ENCODE data around the gene YPEL2. TPM values are rescaled to one million over a fixed set of nuclear protein-coding genes. Genes with fewer than 3 reads are reported as not detected.

YPEL2 gene
- total RNA-seq, 5 donors from 2014 or later (not counting 1 experiment from before 2014, with no cell fraction given): 29.7 to 58.5 (median 52.0) TPM

DNA sequence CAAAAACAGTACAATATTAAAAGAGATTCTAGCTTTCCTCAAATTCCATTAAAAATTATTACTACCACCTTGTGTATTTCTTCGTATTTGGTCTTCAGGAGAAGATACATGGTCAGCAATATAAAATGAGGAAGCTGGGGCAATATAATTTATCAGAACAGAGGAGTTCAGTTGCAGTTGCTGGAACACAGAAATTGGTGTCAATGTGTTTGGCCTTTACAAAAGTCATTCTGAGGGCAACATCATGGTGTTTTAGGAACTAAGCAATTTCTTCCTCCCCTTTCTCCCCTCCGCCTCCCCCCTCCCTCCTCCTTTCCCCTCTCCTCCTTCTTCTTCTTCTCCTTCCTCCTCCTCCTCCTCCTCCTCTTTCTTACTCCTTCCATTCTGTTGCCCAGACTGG lies 102.1 kb downstream of the YPEL2 start:
- Mint-ChIP-seq H3K4me1 (peaks cover 4 to 15% (median 7%) of the 10 kb centered on the region in 3 donors), H3K27ac (no peak overlapping the region), H3K9me3 (peaks cover 5 to 8% (median 7%) of the 10 kb centered on the region in 3 donors), H3K36me3 (peaks cover 4% of the 10 kb centered on the region), H3K27me3 (peaks cover 0 to 3% of the 10 kb centered on the region in 2 donors), H3K4me3 (no peak overlapping the region)
- ATAC-seq (replicated peaks in 1 of 4) (no peak), DNase-seq (no peak)
- peaks cover 2 to 7% of the 10 kb centered on the region in 2 experiments for H3K27me3 ChIP-seq (replicated peaks in 1 of 2; ENCODE audit: control insufficient read depth in 2 of 2, extremely low read depth in 1 of 2, insufficient read depth in 2 of 2, low read length in 1 of 2)
- ChIA-PET POLR2A (no interaction called here), CTCF (interaction anchor here in 1 of 2 donors (0.8 kb wide), 1 partner anchor 123 kb away, joined by 3 read pairs; no protein-coding TSS in a partner anchor)
- peaks cover 0 to 3% of the 10 kb centered on the region in 2 experiments for H3K4me1 ChIP-seq (ENCODE audit: control insufficient read depth in 1 of 2, extremely low read depth in 1 of 2, insufficient read depth in 2 of 2, low read length in 2 of 2)
- H3K9me3 ChIP-seq: no peaks in the 10 kb centered on the region
- no peak overlapping the region for H3K4me3 ChIP-seq (ENCODE audit: control insufficient read depth in 1 of 2, extremely low read depth in 1 of 2, low read length in 1 of 2)
- no peak overlapping the region for H3K27ac ChIP-seq (ENCODE audit: low read length)
- H3K36me3 ChIP-seq (ENCODE audit: control insufficient read depth in 2 of 2, extremely low read depth in 1 of 2, insufficient read depth in 1 of 2, low read length in 1 of 2): no peaks in the 10 kb centered on the region
- WGBS (ENCODE audit: insufficient coverage): no CpG with 5 or more reads among the region's 2 CpGs

DNA sequence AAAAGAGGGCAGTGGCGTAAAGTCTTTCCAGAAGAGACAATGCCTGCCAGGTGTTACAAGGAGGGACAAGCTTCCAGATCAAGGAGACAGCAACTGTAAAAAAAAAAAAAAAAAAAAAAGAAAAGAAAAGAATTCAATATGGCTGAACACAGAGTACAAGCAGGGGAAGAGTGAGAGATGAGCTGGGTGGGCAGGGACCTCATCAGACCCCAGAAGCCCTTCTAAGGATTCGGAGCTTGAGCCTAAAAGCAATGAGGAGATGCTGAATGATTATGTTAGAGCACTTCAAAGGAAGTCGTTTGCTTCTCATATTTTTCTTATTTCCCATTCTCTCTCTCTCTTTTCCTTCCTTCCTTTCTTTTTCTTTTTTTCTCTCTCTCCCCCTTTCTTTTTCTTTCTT lies 103.0 kb downstream of the YPEL2 start:
- Histone ChIP-seq H3K4me3 (ENCODE audit: control insufficient read depth in 1 of 2, extremely low read depth in 1 of 2, low read length in 1 of 2) (no peak overlapping the region), H3K27me3 (replicated peaks in 1 of 2; ENCODE audit: control insufficient read depth in 2 of 2, extremely low read depth in 1 of 2, insufficient read depth in 2 of 2, low read length in 1 of 2) (peaks cover 2 to 7% of the 10 kb centered on the region in 2 experiments), H3K4me1 (ENCODE audit: control insufficient read depth in 1 of 2, extremely low read depth in 1 of 2, insufficient read depth in 2 of 2, low read length in 2 of 2) (peaks cover 0 to 6% of the 10 kb centered on the region in 2 experiments), H3K9me3 (no peaks in the 10 kb centered on the region), H3K27ac (ENCODE audit: low read length) (no peak overlapping the region), H3K36me3 (ENCODE audit: control insufficient read depth in 2 of 2, extremely low read depth in 1 of 2, insufficient read depth in 1 of 2, low read length in 1 of 2) (no peaks in the 10 kb centered on the region)
- POLR2A ChIA-PET: interaction anchor here (0.6 kb wide), 2 partner anchors 99 to 224 kb away, joined by 4 read pairs; partner anchors contain the start of gene SMG8 (in 1 of the 2)
- 100% methylated on average over 1 of the region's 3 CpGs for WGBS (ENCODE audit: insufficient coverage)
- H3K4me3 Mint-ChIP-seq: no peak overlapping the region
- no peak overlapping the region for H3K27ac Mint-ChIP-seq
- H3K4me1 Mint-ChIP-seq: peaks cover 7 to 19% (median 11%) of the 10 kb centered on the region in 3 donors
- ATAC-seq (replicated peaks in 1 of 4): no peak
- CTCF ChIA-PET: interaction anchor here in 1 of 2 donors (0.6 to 1.6 kb wide), 6 partner anchors 9 to 356 kb away, joined by 3 to 8 read pairs (median 4); no protein-coding TSS in a partner anchor
- DNase-seq: no peak
- peaks cover 0 to 3% of the 10 kb centered on the region in 2 donors for H3K27me3 Mint-ChIP-seq
- H3K9me3 Mint-ChIP-seq: peaks cover 5 to 8% (median 7%) of the 10 kb centered on the region in 3 donors
- peaks cover 4% of the 10 kb centered on the region for H3K36me3 Mint-ChIP-seq

DNA sequence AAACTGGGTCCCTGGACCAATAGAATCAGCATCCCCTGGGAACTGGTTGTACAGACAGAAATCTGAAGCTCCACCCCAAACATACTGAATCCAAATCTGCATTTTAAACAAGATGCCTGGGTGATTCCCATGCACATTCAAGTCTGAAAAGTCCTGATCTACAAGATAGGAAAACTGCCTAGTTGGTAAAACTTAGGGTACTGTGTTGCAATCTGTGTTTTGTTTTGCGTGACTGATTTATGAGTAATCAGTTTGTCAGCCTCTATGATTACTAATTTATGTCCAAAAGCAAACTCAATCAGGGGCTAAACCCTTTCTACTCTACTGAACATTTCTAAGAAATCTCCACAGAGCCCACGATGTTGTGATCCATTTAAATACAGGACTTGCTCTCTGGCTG lies 103.8 kb downstream of the YPEL2 start:
- Histone ChIP-seq H3K4me3 (ENCODE audit: control insufficient read depth in 1 of 2, extremely low read depth in 1 of 2, low read length in 1 of 2) (no peak overlapping the region), H3K4me1 (ENCODE audit: control insufficient read depth in 1 of 2, extremely low read depth in 1 of 2, insufficient read depth in 2 of 2, low read length in 2 of 2) (peaks cover 7 to 14% of the 10 kb centered on the region in 2 experiments)

DNA sequence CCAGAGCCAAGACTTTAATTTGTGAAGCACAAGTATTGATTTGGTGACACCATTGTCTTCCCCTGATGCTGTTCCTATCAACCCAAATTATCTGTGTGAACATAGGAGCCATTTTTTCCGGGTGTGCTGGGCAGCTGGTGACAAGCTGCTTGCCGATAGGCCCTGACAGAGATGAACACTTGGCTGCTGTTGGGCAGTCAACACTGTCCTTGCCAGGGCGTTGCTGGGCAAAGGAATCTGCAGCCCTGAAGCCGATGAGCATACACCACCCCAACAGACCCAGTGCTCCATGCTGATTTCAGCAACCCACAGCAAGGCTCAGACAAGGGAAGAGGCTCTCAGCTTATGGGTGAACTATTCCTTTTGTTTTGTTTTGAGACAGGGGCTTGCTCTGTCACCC lies 105.4 kb downstream of the YPEL2 start:
- Mint-ChIP-seq H3K27me3 (peaks cover 0 to 3% of the 10 kb centered on the region in 2 donors), H3K36me3 (peaks cover 4% of the 10 kb centered on the region), H3K27ac (no peak overlapping the region), H3K4me1 (peaks cover 25 to 38% (median 30%) of the 10 kb centered on the region in 3 donors), H3K4me3 (no peak overlapping the region), H3K9me3 (peaks cover 5 to 7% (median 5%) of the 10 kb centered on the region in 3 donors)
- WGBS (ENCODE audit: insufficient coverage): 58% methylated on average over 3 of the region's 4 CpGs
- ChIA-PET POLR2A (no interaction called here), CTCF (interaction anchor here (1.1 to 6.8 kb wide), 4 partner anchors 108 to 126 kb away, joined by 3 to 79 read pairs (median 25); no protein-coding TSS in a partner anchor)
- Histone ChIP-seq H3K4me1 (ENCODE audit: control insufficient read depth in 1 of 2, extremely low read depth in 1 of 2, insufficient read depth in 2 of 2, low read length in 2 of 2) (peaks cover 16 to 19% of the 10 kb centered on the region in 2 experiments), H3K4me3 (ENCODE audit: control insufficient read depth in 1 of 2, extremely low read depth in 1 of 2, low read length in 1 of 2) (no peak overlapping the region), H3K36me3 (ENCODE audit: control insufficient read depth in 2 of 2, extremely low read depth in 1 of 2, insufficient read depth in 1 of 2, low read length in 1 of 2) (no peaks in the 10 kb centered on the region), H3K9me3 (no peaks in the 10 kb centered on the region), H3K27ac (ENCODE audit: low read length) (no peak overlapping the region), H3K27me3 (replicated peaks in 1 of 2; ENCODE audit: control insufficient read depth in 2 of 2, extremely low read depth in 1 of 2, insufficient read depth in 2 of 2, low read length in 1 of 2) (peaks cover 2 to 7% of the 10 kb centered on the region in 2 experiments)
- ATAC-seq (replicated peaks in 1 of 4): no peak
- no peak for DNase-seq

More for the DNA sequence above, 103.8 kb downstream of the YPEL2 start:
- Histone ChIP-seq H3K27ac (ENCODE audit: low read length) (no peak overlapping the region), H3K9me3 (no peaks in the 10 kb centered on the region), H3K36me3 (ENCODE audit: control insufficient read depth in 2 of 2, extremely low read depth in 1 of 2, insufficient read depth in 1 of 2, low read length in 1 of 2) (no peaks in the 10 kb centered on the region), H3K27me3 (replicated peaks in 1 of 2; ENCODE audit: control insufficient read depth in 2 of 2, extremely low read depth in 1 of 2, insufficient read depth in 2 of 2, low read length in 1 of 2) (peaks cover 2 to 7% of the 10 kb centered on the region in 2 experiments)
- WGBS (ENCODE audit: insufficient coverage): no CpG with 5 or more reads among the region's 2 CpGs
- Mint-ChIP-seq H3K4me3 (no peak overlapping the region), H3K27ac (peak overlapping the region in 1 of 2 donors; percentile 34), H3K9me3 (peaks cover 5 to 8% (median 7%) of the 10 kb centered on the region in 3 donors), H3K27me3 (peaks cover 0 to 3% of the 10 kb centered on the region in 2 donors), H3K4me1 (peaks cover 16 to 27% (median 19%) of the 10 kb centered on the region in 3 donors), H3K36me3 (peaks cover 4% of the 10 kb centered on the region)
- DNase-seq: no peak
- CTCF ChIA-PET: interaction anchor here in 1 of 2 donors (0.6 to 1.6 kb wide), 4 partner anchors 8 to 213 kb away, joined by 3 to 8 read pairs (median 4); no protein-coding TSS in a partner anchor
- ATAC-seq (replicated peaks in 1 of 4): no peak
- POLR2A ChIA-PET: interaction anchor here in 1 of 2 donors (0.6 kb wide), 2 partner anchors 57 to 225 kb away, joined by 4 read pairs; partner anchors contain the start of gene SMG8

DNA sequence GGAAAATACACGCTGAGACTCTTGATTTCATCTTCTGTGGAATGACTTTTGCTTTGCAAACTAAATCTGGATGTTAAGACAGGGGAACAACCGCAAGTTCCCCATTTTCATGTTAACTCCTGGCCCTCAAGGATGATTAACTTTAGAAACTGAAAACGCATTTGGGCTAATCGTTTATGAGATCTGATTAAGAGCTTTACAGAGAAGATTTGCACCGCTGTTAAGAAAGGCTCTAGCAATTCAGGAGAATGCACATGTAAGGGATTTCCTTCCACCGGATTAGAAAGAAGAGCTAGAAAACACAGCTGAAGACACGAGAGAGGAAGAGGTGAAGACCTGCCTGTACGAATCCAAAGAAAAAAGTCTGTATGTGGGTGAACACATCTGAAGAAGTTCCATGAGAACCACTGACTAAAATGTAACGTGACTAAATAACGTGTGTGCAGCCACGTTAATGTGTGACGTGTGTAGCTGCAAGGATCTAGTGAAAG lies 106.4 kb downstream of the YPEL2 start:
- Histone ChIP-seq H3K4me1 (ENCODE audit: control insufficient read depth in 1 of 2, extremely low read depth in 1 of 2, insufficient read depth in 2 of 2, low read length in 2 of 2) (peaks cover 16 to 19% of the 10 kb centered on the region in 2 experiments), H3K27ac (ENCODE audit: low read length) (no peak overlapping the region), H3K36me3 (ENCODE audit: control insufficient read depth in 2 of 2, extremely low read depth in 1 of 2, insufficient read depth in 1 of 2, low read length in 1 of 2) (no peaks in the 10 kb centered on the region), H3K9me3 (no peaks in the 10 kb centered on the region), H3K4me3 (ENCODE audit: control insufficient read depth in 1 of 2, extremely low read depth in 1 of 2, low read length in 1 of 2) (no peak overlapping the region), H3K27me3 (replicated peaks in 1 of 2; ENCODE audit: control insufficient read depth in 2 of 2, extremely low read depth in 1 of 2, insufficient read depth in 2 of 2, low read length in 1 of 2) (peaks cover 2 to 7% of the 10 kb centered on the region in 2 experiments)
- ChIA-PET POLR2A (interaction anchor here in 1 of 2 donors (0.7 kb wide), 1 partner anchor 163 kb away, joined by 3 read pairs; no protein-coding TSS in a partner anchor), CTCF (interaction anchor here in 1 of 2 donors (0.5 to 6.8 kb wide), 3 partner anchors 122 to 799 kb away, joined by 3 to 79 read pairs (median 42); no protein-coding TSS in a partner anchor)
- WGBS (ENCODE audit: insufficient coverage): 42% methylated on average over 8 of the region's 12 CpGs
- H3K27ac Mint-ChIP-seq: no peak overlapping the region
- peaks cover under 1% of the 10 kb centered on the region for H3K36me3 Mint-ChIP-seq
- H3K4me3 Mint-ChIP-seq: no peak overlapping the region
- ATAC-seq (replicated peaks in 1 of 4): no peak
- H3K9me3 Mint-ChIP-seq: peaks cover under 1 to 1% (median under 1%) of the 10 kb centered on the region in 3 donors
- H3K4me1 Mint-ChIP-seq: peaks cover 25 to 38% (median 30%) of the 10 kb centered on the region in 3 donors
- DNase-seq: no peak
- peaks cover 0 to 3% of the 10 kb centered on the region in 2 donors for H3K27me3 Mint-ChIP-seq

DNA sequence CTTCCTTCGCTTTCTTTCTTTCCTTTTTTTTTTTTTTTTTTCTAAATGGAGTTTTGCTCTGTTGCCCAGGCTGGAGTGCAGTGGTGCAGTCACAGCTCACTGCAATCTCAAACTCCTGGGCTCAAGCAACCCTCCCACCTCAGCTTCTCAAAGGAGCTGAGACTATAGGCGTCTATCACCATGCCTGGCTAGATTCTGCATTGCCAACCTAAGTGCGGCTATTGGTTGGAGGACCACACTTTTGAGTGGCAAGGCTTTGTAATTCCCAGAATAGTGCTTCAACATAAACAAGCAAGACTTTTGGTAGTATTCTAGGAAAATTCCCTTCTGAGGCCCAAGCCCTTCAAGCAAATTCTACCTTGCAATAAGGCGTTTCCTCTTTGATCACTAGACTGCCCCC lies 107.8 kb downstream of the YPEL2 start:
- H3K9me3 ChIP-seq: no peaks in the 10 kb centered on the region
- Mint-ChIP-seq H3K27me3 (peaks cover 0 to 3% of the 10 kb centered on the region in 2 donors), H3K4me3 (no peak overlapping the region), H3K4me1 (peaks cover 25 to 38% (median 30%) of the 10 kb centered on the region in 3 donors), H3K27ac (peak overlapping the region in 1 of 2 donors; percentile 31), H3K9me3 (no peaks in the 10 kb centered on the region), H3K36me3 (no peaks in the 10 kb centered on the region)
- POLR2A ChIA-PET: interaction anchor here (0.6 to 0.7 kb wide), 2 partner anchors 101 to 399 kb away, joined by 4 to 6 read pairs; no protein-coding TSS in a partner anchor
- DNase-seq (no peak), ATAC-seq (replicated peaks in 1 of 4) (no peak)
- H3K27ac ChIP-seq (ENCODE audit: low read length): no peak overlapping the region
- H3K36me3 ChIP-seq (ENCODE audit: control insufficient read depth in 2 of 2, extremely low read depth in 1 of 2, insufficient read depth in 1 of 2, low read length in 1 of 2): no peaks in the 10 kb centered on the region
- CTCF ChIA-PET: interaction anchor here (0.6 to 6.8 kb wide), 14 partner anchors 8 to 1446 kb away, joined by 3 to 79 read pairs (median 6); no protein-coding TSS in a partner anchor
- no peak overlapping the region for H3K4me3 ChIP-seq (ENCODE audit: control insufficient read depth in 1 of 2, extremely low read depth in 1 of 2, low read length in 1 of 2)
- WGBS (ENCODE audit: insufficient coverage): no CpG with 5 or more reads among the region's 4 CpGs
- peaks cover 16 to 19% of the 10 kb centered on the region in 2 experiments for H3K4me1 ChIP-seq (ENCODE audit: control insufficient read depth in 1 of 2, extremely low read depth in 1 of 2, insufficient read depth in 2 of 2, low read length in 2 of 2)
- peaks cover 0 to 7% of the 10 kb centered on the region in 2 experiments for H3K27me3 ChIP-seq (replicated peaks in 1 of 2; ENCODE audit: control insufficient read depth in 2 of 2, extremely low read depth in 1 of 2, insufficient read depth in 2 of 2, low read length in 1 of 2)
